ENCODE measurements around the gene GPR83. TPM values are rescaled to one million over a fixed set of nuclear protein-coding genes. Genes with fewer than 3 reads are reported as not detected.

The GPR83 gene
- total RNA-seq, 4 donors from 2014 or later, result 0.17 to 0.40 (median 0.32) TPM; not detected in 1

- intact Hi-C loops (cut with DNase I), result no loop called here
- 92% methylated on average over 1 of the region's 1 CpG for WGBS
- no peak for TF ChIP-seq POLR2AphosphoS5 (IDR thresholded peaks at IDR 0.05)
- no peak for TF ChIP-seq CTCF (IDR thresholded peaks at IDR 0.05)
- TF ChIP-seq EP300 (IDR thresholded peaks at IDR 0.05), result no peak
- TF ChIP-seq POLR2A (IDR thresholded peaks at IDR 0.05; ENCODE audit: low read depth), result no peak
Observed at GRCh38 chr11:94343495-94343894, 57.7 kb downstream of the GPR83 start.

GRCh38 chr11:94342250-94342649 is 59.0 kb downstream of the GPR83 start:
- no peaks in the 10 kb centered on the region for H3K4me1 ChIP-seq
- TF ChIP-seq POLR2AphosphoS5 (IDR thresholded peaks at IDR 0.05), result no peak
- no peak for TF ChIP-seq EP300 (IDR thresholded peaks at IDR 0.05)
- TF ChIP-seq CTCF (IDR thresholded peaks at IDR 0.05), result no peak
- TF ChIP-seq POLR2A (IDR thresholded peaks at IDR 0.05; ENCODE audit: low read depth), result no peak
- H3K9me3 ChIP-seq, result no peaks in the 10 kb centered on the region
- intact Hi-C loops (cut with DNase I), result no loop called here
- DNase-seq (ENCODE audit: extremely low spot score), result no peak
- 71% methylated on average over 3 of the region's 3 CpGs for WGBS
- no peaks in the 10 kb centered on the region for H3K27me3 ChIP-seq
- no peak overlapping the region for H3K27ac ChIP-seq (replicated peaks in 1 of 4)
- H3K36me3 ChIP-seq, result no peaks in the 10 kb centered on the region
- H3K4me3 ChIP-seq, result no peak overlapping the region

More at GRCh38 chr11:94343495-94343894, 57.7 kb downstream of the GPR83 start:
- Histone ChIP-seq H3K4me1 (no peaks in the 10 kb centered on the region), H3K9me3 (no peaks in the 10 kb centered on the region), H3K36me3 (no peaks in the 10 kb centered on the region), H3K4me3 (no peak overlapping the region), H3K27me3 (no peaks in the 10 kb centered on the region), H3K27ac (replicated peaks in 1 of 4) (no peak overlapping the region)
- DNase-seq (ENCODE audit: extremely low spot score), result no peak

DNA sequence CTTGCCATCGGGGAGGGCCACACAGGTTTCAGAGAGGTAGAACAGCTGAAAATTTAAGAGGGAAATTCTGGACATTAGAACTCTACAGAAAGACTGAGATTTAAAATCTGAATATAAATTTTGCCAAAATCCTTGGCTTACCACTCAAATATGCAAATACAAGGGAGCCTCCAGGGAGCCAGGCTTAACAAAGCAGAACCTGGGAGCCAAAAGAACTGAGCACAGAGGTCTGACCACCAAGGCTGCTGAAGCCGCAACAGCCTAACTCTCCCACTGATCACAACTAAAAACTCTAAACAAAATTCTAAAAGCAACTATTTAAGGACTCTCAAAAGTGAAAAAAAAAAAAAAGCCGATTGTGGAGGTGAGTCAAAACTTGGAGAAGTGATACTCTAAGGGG is 62.6 kb downstream of the GPR83 start:
- Histone ChIP-seq H3K36me3 (no peaks in the 10 kb centered on the region), H3K4me3 (no peak overlapping the region), H3K9me3 (no peaks in the 10 kb centered on the region), H3K27ac (replicated peaks in 1 of 4) (no peak overlapping the region), H3K27me3 (no peaks in the 10 kb centered on the region), H3K4me1 (no peaks in the 10 kb centered on the region)
- intact Hi-C loops (cut with DNase I), result no loop called here
- no peak for DNase-seq (ENCODE audit: extremely low spot score)
- WGBS, result 77% methylated on average over 3 of the region's 3 CpGs
- TF ChIP-seq CTCF (IDR thresholded peaks at IDR 0.05), result no peak
- no peak for TF ChIP-seq POLR2A (IDR thresholded peaks at IDR 0.05; ENCODE audit: low read depth)
- TF ChIP-seq EP300 (IDR thresholded peaks at IDR 0.05), result no peak

DNA sequence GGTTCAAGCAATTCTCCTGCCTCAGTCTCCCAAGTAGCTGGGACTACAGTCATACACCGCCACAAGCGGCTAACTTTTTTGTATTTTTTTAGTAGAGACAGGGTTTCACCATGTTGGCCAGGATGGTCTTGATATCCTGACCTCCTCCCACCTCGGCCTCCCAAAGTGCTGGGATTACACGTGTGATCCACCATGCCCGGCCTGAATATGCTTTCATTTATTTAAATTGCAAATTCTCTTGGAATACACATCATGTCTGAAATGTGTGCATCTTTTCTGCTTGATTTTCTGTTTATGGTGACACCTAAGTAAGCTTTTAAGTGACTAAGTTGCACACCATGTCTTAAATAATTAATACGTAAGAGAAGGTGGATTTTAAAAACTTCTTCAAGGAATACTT is 65.2 kb downstream of the GPR83 start:
- H3K36me3 ChIP-seq, result no peaks in the 10 kb centered on the region
- intact Hi-C loops (cut with DNase I), result no loop called here
- peaks cover 0 to 2% (median 0%) of the 10 kb centered on the region in 4 donors for H3K4me1 ChIP-seq
- TF ChIP-seq POLR2AphosphoS5 (IDR thresholded peaks at IDR 0.05) (no peak), CTCF (IDR thresholded peaks at IDR 0.05) (no peak), POLR2A (IDR thresholded peaks at IDR 0.05; ENCODE audit: low read depth) (no peak), EP300 (IDR thresholded peaks at IDR 0.05) (no peak)
- H3K27me3 ChIP-seq, result no peaks in the 10 kb centered on the region
- no peaks in the 10 kb centered on the region for H3K9me3 ChIP-seq
- 93% methylated on average over 6 of the region's 6 CpGs for WGBS
- H3K27ac ChIP-seq (replicated peaks in 1 of 4), result no peak overlapping the region
- H3K4me3 ChIP-seq, result no peak overlapping the region
- DNase-seq (ENCODE audit: extremely low spot score), result no peak

GRCh38 chr11:94332814-94333213 is 68.4 kb downstream of the GPR83 start:
- intact Hi-C loops (cut with DNase I), result no loop called here
- Histone ChIP-seq H3K4me3 (no peak overlapping the region), H3K36me3 (no peaks in the 10 kb centered on the region), H3K4me1 (peaks cover 0 to 8% (median 0%) of the 10 kb centered on the region in 4 donors), H3K27me3 (no peaks in the 10 kb centered on the region), H3K27ac (replicated peaks in 1 of 4) (no peak overlapping the region), H3K9me3 (no peaks in the 10 kb centered on the region)
- DNase-seq (ENCODE audit: extremely low spot score), result no peak
- TF ChIP-seq CTCF (IDR thresholded peaks at IDR 0.05) (no peak), POLR2AphosphoS5 (IDR thresholded peaks at IDR 0.05) (no peak), POLR2A (IDR thresholded peaks at IDR 0.05; ENCODE audit: low read depth) (no peak), EP300 (IDR thresholded peaks at IDR 0.05) (no peak)

All from esophagus muscularis mucosa (tissue), 4 donors.